ENCODE data around the gene USP38.

DNA sequence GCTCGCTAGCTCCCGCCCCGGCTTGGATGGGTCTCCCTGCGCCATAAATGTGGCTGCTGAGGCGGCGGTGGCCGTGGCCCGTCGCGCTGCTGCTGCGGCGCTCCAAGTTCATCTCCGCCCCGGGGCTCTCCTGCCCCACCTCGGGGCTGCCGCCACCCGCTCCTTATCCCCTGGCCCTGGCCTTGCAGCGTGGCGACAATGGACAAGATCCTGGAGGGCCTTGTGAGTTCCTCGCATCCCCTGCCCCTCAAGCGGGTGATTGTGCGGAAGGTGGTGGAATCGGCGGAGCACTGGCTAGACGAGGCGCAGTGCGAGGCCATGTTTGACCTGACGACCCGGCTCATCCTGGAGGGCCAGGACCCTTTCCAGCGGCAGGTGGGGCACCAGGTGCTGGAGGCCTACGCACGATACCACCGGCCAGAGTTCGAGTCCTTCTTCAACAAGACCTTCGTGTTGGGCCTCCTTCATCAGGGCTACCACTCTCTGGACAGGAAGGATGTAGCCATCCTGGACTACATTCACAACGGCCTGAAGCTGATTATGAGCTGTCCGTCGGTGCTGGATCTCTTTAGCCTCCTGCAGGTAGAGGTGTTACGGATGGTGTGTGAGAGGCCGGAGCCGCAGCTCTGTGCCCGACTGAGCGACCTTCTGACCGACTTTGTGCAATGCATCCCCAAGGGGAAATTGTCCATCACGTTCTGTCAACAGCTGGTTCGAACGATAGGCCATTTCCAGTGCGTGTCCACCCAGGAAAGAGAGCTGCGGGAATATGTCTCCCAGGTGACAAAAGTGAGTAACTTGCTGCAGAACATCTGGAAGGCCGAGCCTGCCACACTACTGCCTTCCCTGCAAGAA, 763 bp downstream of the USP38 start:
- no peak for TF ChIP-seq CTCF (IDR thresholded peaks at IDR 0.05 in 4 of 5, conservative IDR thresholded peaks at IDR 0.05 in 1 of 5)
- TF ChIP-seq POLR2A (IDR thresholded peaks at IDR 0.05) = no peak

All from gastrocnemius medialis (tissue), 4 donors.